ENCODE measurements around the gene MIER1. TPM values are rescaled to one million over a fixed set of nuclear protein-coding genes. Genes with fewer than 3 reads are reported as not detected.

The MIER1 gene
- total and polyA plus RNA-seq, 9 of the 15 experiments (the other 6 are each of a cell fraction or from before 2014, with no cell fraction given), result 13.9 to 34.8 (median 21.5) TPM

DNA sequence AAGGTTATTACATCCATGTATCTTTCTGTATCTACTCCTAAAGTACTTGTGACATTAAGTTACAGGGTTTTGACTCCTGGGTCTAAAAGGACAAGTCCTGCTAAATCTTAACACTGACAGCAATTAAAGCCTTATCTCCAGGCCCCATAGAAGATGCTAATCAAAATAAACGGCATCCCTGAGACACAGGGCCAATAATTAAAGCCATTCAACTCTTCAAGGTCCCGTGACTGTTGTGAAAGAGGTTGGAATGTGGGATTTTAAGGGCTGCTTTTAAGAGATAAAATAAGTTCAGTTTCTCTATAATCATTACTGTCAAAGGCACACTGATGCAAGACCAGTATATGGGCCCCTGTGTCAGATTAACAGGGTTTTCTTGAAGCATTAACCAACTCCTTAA, 8.5 kb upstream of the MIER1 start (continued):
- TF ChIP-seq, protein P1, sequence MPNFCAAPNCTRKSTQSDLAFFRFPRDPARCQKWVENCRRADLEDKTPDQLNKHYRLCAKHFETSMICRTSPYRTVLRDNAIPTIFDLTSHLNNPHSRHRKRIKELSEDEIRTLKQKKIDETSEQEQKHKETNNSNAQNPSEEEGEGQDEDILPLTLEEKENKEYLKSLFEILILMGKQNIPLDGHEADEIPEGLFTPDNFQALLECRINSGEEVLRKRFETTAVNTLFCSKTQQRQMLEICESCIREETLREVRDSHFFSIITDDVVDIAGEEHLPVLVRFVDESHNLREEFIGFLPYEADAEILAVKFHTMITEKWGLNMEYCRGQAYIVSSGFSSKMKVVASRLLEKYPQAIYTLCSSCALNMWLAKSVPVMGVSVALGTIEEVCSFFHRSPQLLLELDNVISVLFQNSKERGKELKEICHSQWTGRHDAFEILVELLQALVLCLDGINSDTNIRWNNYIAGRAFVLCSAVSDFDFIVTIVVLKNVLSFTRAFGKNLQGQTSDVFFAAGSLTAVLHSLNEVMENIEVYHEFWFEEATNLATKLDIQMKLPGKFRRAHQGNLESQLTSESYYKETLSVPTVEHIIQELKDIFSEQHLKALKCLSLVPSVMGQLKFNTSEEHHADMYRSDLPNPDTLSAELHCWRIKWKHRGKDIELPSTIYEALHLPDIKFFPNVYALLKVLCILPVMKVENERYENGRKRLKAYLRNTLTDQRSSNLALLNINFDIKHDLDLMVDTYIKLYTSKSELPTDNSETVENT (CRISPR knock-in tag; IDR thresholded peaks at IDR 0.05), result no peak
- no peak for TF ChIP-seq BRF1 (IDR thresholded peaks at IDR 0.05; ENCODE audit: borderline replicate concordance, extremely low read depth, insufficient read length)
- no peak for TF ChIP-seq HMGN3 (IDR thresholded peaks at IDR 0.05; ENCODE audit: borderline replicate concordance, extremely low read depth, insufficient read length, low read depth, low read length)
- no peak for TF ChIP-seq CBX8 (IDR thresholded peaks at IDR 0.05; ENCODE audit: borderline replicate concordance, extremely low read depth, low read depth, low read length, poor library complexity, severe bottlenecking)
- no peak for TF ChIP-seq PTRF (tag; IDR thresholded peaks at IDR 0.05)
- no peak for TF ChIP-seq HOXB6 (CRISPR knock-in tag; IDR thresholded peaks at IDR 0.05; ENCODE audit: borderline replicate concordance)
- TF ChIP-seq RBBP5 (IDR thresholded peaks at IDR 0.05; ENCODE audit: borderline replicate concordance, insufficient read depth, low read length, poor library complexity, severe bottlenecking), result no peak
- peak; percentile 75; the same call in 1 of the 2 replicates for TF ChIP-seq PHB2 (IDR thresholded peaks at IDR 0.05; ENCODE audit: low read depth)
- TF ChIP-seq, protein P2, sequence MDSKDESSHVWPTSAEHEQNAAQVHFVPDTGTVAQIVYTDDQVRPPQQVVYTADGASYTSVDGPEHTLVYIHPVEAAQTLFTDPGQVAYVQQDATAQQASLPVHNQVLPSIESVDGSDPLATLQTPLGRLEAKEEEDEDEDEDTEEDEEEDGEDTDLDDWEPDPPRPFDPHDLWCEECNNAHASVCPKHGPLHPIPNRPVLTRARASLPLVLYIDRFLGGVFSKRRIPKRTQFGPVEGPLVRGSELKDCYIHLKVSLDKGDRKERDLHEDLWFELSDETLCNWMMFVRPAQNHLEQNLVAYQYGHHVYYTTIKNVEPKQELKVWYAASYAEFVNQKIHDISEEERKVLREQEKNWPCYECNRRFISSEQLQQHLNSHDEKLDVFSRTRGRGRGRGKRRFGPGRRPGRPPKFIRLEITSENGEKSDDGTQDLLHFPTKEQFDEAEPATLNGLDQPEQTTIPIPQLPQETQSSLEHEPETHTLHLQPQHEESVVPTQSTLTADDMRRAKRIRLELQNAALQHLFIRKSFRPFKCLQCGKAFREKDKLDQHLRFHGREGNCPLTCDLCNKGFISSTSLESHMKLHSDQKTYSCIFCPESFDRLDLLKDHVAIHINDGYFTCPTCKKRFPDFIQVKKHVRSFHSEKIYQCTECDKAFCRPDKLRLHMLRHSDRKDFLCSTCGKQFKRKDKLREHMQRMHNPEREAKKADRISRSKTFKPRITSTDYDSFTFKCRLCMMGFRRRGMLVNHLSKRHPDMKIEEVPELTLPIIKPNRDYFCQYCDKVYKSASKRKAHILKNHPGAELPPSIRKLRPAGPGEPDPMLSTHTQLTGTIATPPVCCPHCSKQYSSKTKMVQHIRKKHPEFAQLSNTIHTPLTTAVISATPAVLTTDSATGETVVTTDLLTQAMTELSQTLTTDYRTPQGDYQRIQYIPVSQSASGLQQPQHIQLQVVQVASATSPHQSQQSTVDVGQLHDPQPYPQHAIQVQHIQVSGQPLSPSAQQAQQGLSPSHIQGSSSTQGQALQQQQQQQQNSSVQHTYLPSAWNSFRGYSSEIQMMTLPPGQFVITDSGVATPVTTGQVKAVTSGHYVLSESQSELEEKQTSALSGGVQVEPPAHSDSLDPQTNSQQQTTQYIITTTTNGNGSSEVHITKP (IDR thresholded peaks at IDR 0.05; ENCODE audit: partially characterized antibody), result no peak
- TF ChIP-seq ARID2 (IDR thresholded peaks at IDR 0.05), result no peak
- TF ChIP-seq, protein P3, sequence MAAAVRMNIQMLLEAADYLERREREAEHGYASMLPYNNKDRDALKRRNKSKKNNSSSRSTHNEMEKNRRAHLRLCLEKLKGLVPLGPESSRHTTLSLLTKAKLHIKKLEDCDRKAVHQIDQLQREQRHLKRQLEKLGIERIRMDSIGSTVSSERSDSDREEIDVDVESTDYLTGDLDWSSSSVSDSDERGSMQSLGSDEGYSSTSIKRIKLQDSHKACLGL (CRISPR knock-in tag; IDR thresholded peaks at IDR 0.05; ENCODE audit: borderline replicate concordance, poor library complexity, severe bottlenecking), result no peak
- TF ChIP-seq KDM2B (CRISPR knock-in tag; IDR thresholded peaks at IDR 0.05), result no peak
- TF ChIP-seq, protein P4, sequence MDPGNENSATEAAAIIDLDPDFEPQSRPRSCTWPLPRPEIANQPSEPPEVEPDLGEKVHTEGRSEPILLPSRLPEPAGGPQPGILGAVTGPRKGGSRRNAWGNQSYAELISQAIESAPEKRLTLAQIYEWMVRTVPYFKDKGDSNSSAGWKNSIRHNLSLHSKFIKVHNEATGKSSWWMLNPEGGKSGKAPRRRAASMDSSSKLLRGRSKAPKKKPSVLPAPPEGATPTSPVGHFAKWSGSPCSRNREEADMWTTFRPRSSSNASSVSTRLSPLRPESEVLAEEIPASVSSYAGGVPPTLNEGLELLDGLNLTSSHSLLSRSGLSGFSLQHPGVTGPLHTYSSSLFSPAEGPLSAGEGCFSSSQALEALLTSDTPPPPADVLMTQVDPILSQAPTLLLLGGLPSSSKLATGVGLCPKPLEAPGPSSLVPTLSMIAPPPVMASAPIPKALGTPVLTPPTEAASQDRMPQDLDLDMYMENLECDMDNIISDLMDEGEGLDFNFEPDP (CRISPR knock-in tag; IDR thresholded peaks at IDR 0.05), result no peak
- TF ChIP-seq DPF2 (IDR thresholded peaks at IDR 0.05), result peak; percentile 91
- TF ChIP-seq DDX20 (tag; IDR thresholded peaks at IDR 0.05; ENCODE audit: low read depth), result no peak; the same call in 1 of the 2 replicates
- TF ChIP-seq NRF1 (conservative IDR thresholded peaks at IDR 0.05 in 1 of 2, IDR thresholded peaks at IDR 0.05 in 1 of 2), result no peak
- TF ChIP-seq HNRNPLL (IDR thresholded peaks at IDR 0.05; ENCODE audit: low read depth, low read length, poor library complexity, severe bottlenecking), result no peak
- TF ChIP-seq ETV6 (IDR thresholded peaks at IDR 0.05; ENCODE audit: borderline replicate concordance in 1 of 2, low read depth in 2 of 2, low read length in 1 of 2), result peak in 1 of 2 experiments; percentile 60; a peak in 1 of 4 replicates
- no peak for TF ChIP-seq ETV6 (CRISPR knock-in tag; IDR thresholded peaks at IDR 0.05; ENCODE audit: borderline replicate concordance)

Measured in K562 (cell line).